ENCODE results near the gene ZNF835.

The ZNF835 gene

GRCh38 chr19:56612737-56613136, 58.8 kb downstream of the ZNF835 start:
- TF ChIP-seq GABPA (IDR thresholded peaks at IDR 0.05; ENCODE audit: low read depth) (no peak), POLR2AphosphoS5 (IDR thresholded peaks at IDR 0.05; ENCODE audit: low read depth) (no peak), SPI1 (IDR thresholded peaks at IDR 0.05; ENCODE audit: borderline replicate concordance, low read depth) (no peak)
- TF ChIP-seq, protein P1, sequence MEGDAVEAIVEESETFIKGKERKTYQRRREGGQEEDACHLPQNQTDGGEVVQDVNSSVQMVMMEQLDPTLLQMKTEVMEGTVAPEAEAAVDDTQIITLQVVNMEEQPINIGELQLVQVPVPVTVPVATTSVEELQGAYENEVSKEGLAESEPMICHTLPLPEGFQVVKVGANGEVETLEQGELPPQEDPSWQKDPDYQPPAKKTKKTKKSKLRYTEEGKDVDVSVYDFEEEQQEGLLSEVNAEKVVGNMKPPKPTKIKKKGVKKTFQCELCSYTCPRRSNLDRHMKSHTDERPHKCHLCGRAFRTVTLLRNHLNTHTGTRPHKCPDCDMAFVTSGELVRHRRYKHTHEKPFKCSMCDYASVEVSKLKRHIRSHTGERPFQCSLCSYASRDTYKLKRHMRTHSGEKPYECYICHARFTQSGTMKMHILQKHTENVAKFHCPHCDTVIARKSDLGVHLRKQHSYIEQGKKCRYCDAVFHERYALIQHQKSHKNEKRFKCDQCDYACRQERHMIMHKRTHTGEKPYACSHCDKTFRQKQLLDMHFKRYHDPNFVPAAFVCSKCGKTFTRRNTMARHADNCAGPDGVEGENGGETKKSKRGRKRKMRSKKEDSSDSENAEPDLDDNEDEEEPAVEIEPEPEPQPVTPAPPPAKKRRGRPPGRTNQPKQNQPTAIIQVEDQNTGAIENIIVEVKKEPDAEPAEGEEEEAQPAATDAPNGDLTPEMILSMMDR (IDR thresholded peaks at IDR 0.05; ENCODE audit: insufficient read depth, low read length) = no peak
- TF ChIP-seq, protein P2, sequence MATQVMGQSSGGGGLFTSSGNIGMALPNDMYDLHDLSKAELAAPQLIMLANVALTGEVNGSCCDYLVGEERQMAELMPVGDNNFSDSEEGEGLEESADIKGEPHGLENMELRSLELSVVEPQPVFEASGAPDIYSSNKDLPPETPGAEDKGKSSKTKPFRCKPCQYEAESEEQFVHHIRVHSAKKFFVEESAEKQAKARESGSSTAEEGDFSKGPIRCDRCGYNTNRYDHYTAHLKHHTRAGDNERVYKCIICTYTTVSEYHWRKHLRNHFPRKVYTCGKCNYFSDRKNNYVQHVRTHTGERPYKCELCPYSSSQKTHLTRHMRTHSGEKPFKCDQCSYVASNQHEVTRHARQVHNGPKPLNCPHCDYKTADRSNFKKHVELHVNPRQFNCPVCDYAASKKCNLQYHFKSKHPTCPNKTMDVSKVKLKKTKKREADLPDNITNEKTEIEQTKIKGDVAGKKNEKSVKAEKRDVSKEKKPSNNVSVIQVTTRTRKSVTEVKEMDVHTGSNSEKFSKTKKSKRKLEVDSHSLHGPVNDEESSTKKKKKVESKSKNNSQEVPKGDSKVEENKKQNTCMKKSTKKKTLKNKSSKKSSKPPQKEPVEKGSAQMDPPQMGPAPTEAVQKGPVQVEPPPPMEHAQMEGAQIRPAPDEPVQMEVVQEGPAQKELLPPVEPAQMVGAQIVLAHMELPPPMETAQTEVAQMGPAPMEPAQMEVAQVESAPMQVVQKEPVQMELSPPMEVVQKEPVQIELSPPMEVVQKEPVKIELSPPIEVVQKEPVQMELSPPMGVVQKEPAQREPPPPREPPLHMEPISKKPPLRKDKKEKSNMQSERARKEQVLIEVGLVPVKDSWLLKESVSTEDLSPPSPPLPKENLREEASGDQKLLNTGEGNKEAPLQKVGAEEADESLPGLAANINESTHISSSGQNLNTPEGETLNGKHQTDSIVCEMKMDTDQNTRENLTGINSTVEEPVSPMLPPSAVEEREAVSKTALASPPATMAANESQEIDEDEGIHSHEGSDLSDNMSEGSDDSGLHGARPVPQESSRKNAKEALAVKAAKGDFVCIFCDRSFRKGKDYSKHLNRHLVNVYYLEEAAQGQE (IDR thresholded peaks at IDR 0.05; ENCODE audit: insufficient replicate concordance, low read depth) = no peak
- H3K27me3 ChIP-seq (ENCODE audit: insufficient read depth, poor library complexity, severe bottlenecking) = no peaks in the 10 kb centered on the region
- no peak overlapping the region for H3K27ac ChIP-seq (replicated peaks)
- no peak overlapping the region for H3K4me3 ChIP-seq (replicated peaks; ENCODE audit: insufficient read depth, low read length)
- no peak for DNase-seq (ENCODE audit: low read depth in 1 of 2, low spot score in 1 of 2)

Data from HL-60 (cell line).